Measurements from ENCODE around the gene STEAP2.

STEAP2 gene

GRCh38 chr7:90276033-90276728 is 64.6 kb downstream of the STEAP2 start:
- DNase-seq, result no peak

All from midbrain (tissue), 1 donor.